CD4-positive, alpha-beta T cell treated with Interleukin-4 for 1 hour (primary cell): Measurements from ENCODE around the gene RBL1.
"Not testable (repeated sequence)": the region's sequence is repeated elsewhere in the genome, so short reads cannot be mapped to it uniquely, and the experiment has no call there.

Source experiments
- DNase-seq, 2 donors: peaks; one replicate each; pipeline ENCODE4 v3.0.0-alpha.2; 2020 to 2022

The RBL1 gene, protein sequence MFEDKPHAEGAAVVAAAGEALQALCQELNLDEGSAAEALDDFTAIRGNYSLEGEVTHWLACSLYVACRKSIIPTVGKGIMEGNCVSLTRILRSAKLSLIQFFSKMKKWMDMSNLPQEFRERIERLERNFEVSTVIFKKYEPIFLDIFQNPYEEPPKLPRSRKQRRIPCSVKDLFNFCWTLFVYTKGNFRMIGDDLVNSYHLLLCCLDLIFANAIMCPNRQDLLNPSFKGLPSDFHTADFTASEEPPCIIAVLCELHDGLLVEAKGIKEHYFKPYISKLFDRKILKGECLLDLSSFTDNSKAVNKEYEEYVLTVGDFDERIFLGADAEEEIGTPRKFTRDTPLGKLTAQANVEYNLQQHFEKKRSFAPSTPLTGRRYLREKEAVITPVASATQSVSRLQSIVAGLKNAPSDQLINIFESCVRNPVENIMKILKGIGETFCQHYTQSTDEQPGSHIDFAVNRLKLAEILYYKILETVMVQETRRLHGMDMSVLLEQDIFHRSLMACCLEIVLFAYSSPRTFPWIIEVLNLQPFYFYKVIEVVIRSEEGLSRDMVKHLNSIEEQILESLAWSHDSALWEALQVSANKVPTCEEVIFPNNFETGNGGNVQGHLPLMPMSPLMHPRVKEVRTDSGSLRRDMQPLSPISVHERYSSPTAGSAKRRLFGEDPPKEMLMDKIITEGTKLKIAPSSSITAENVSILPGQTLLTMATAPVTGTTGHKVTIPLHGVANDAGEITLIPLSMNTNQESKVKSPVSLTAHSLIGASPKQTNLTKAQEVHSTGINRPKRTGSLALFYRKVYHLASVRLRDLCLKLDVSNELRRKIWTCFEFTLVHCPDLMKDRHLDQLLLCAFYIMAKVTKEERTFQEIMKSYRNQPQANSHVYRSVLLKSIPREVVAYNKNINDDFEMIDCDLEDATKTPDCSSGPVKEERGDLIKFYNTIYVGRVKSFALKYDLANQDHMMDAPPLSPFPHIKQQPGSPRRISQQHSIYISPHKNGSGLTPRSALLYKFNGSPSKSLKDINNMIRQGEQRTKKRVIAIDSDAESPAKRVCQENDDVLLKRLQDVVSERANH

GRCh38 chr20:37095599-37096414, at the start of gene RBL1:
Gene RBL1, minus strand, starts transcription at chr20:37095997. Its CDS starts 69 bp downstream, at chr20:37095928.
- peak; percentile 85 to 90 for DNase-seq

GRCh38 chr20:37144856-37145404, 49.1 kb upstream of the RBL1 start:
- no peak for DNase-seq

- DNase-seq: no peak
Observed at GRCh38 chr20:37142708-37143107, 46.9 kb upstream of the RBL1 start.

GRCh38 chr20:37137547-37137946, 41.8 kb upstream of the RBL1 start:
- no peak for DNase-seq

- DNase-seq: no peak
Observed at GRCh38 chr20:37133952-37134351, 38.2 kb upstream of the RBL1 start.

DNA sequence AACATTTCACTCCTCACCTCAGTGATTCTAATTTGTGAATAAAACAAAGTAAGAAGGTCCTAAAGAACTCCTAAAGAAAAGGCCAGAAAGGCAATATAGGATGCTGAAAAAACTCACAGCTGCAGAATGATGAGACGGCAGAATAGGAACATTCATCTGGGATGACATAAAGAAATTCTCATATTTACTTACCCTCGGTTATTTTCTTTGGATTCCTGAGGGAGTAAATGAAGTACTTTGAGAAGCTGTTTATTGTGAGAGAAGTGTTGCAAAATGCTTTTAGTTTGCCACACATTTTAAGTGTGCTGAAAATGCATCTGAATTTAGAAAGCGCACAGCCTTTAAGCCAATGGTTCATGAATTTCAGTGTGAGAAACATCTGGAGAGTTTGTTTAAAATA, 35.7 kb upstream of the RBL1 start:
- DNase-seq: no peak

GRCh38 chr20:37128803-37129202, 33.0 kb upstream of the RBL1 start:
- no peak for DNase-seq

DNA sequence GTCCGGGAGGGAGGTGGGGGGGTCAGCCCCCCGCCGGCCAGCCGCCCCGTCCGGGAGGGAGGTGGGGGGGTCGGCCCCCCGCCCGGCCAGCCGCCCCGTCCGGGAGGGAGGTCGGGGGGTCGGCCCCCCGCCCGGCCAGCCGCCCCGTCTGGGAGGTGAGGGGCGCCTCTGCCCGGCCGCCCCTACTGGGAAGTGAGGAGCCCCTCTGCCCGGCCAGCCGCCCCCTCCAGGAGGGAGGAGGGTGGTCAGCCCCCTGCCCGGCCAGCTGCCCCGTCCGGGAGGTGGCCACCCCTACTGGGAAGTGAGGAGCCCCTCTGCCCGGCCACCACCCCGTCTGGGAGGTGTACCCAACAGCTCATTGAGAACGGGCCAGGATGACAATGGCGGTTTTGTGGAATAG, 30.5 kb upstream of the RBL1 start:
- DNase-seq: not testable (repeated sequence)

DNA sequence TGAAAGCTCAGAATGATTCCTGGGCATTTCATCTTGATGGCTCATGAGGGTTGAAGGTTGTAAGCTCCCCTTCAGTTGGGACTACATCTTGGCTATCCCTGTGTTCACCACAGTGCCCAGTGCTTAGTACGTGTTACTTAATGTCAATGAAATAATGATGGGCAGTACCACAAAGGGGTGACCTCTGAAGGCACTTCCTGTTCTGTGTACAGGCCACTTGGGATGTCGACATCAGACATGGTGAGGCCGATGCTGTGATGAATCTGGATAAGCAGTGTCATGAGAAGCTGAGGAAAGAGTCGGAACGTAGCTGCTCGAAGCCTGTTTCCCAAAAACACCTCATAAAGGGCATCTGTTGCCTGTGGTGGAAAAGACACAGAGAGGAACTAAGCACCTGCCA, 27.6 kb upstream of the RBL1 start:
- peak in 1 of 2 donors; percentile 52 for DNase-seq

GRCh38 chr20:37120497-37120896, 24.7 kb upstream of the RBL1 start:
- no peak for DNase-seq

GRCh38 chr20:37119356-37120036, 23.7 kb upstream of the RBL1 start:
- DNase-seq: no peak

DNA sequence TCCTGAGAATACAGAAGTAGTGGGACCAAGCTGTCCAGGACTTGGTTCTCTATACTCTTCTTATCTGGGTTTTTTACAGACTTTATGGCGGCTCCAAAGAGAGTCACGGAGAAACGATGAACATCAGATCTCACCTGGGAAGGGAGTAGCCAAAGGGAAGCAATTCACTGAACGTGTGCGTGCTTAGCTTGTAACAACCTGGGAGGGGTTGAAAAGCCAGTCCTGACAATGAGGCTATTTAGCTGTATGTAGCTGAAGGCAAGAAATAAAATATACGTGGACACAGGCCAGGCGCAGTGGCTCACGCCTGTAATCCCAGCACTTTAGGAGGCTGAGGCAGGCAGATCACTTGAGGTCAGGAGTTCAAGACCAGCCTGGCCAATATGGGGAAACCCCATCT, 18.2 kb upstream of the RBL1 start:
- DNase-seq: no peak

DNA sequence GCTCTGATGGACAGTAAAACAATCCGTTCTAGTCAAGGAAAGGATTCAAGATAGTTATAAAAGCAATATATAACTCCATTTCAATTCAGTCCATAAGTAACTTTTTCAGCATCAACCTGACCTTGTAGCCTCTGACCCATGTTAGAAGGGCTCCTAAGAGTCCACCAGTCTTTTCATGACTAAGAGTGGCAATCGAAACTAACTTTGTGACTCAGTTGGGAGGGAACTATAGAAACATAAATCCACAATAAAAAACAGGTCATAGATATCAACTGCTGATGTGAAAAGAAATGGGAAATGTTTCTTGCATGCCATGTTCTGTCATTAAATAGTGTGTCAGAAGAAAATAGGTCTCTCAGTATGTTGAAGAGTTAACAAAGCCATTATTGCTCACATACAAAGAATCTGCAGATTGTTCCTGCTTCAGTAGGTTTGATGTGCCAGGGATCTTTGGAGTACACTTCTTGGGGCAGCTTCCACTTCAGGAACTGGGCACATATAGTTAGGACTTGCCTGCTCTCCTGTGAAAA, 16.2 kb upstream of the RBL1 start:
- DNase-seq: no peak

DNA sequence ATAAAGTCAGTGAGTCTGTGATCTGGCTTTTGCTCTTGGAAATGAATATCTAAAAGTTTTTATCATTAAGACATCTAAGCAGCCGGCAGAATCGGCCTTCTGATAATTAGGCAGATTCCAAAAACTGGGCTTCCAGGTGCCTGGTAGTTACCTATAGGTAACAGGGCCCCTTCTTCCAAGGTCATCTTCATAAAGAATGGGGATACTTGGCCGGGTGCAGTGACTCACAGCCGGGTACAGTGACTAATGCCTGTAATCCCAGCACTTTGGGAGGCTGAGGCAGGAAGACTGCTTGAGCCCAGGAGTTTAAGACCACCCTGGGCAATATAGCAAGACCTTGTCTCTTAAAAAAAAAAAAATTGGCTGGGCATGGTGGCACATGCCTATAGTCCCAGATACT, 12.9 kb upstream of the RBL1 start:
- no peak for DNase-seq

DNA sequence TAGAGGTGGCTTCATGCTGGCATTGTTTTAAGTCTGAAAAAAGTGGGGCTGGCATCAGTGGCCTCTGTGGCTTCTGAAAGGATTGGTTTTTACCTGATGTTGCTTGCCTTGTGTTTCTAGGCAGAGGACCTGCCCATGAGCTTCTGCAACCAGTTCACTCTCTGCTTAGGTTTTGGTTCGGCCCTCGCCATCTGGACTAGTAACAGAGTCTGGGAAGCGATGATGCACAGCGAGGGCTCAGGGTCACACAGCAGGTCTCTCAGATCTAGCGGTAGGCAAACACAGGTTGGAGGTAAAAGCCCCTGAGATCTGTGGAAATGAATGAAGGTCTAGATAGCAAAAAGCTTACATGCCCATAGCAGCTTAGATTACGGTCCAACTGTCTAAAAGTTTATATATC, 6.8 kb upstream of the RBL1 start:
- no peak for DNase-seq

DNA sequence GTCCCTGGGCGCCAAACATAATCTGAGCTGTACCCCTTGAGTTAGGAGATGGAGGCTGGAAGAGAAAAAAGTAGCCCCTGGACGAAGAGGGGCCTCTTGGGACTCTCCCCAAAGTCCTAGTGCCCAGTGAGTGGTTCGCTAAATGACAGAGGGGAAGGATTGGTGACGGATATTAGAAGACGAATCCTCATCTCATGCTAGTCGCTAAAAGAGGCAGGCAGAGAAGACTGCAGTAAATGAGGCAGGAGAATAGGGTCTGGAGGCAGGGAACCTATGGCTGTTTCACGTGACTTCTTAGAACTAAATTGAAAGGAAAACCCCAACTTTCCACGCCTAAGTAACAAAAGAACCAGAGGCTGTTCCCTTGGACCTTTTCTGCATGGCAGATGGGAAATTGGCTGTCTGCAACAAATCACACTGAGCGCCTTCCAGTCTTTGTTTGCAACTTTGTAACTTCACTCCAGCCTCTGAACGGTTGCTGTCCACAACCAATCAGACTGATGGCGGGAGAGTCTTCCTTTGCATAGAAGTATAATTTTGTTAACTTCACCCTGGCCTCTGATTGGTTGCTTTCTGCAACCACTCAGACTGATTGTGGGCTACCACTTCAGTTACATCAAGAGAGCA, 731 bp upstream of the RBL1 start:
- no peak for DNase-seq

DNA sequence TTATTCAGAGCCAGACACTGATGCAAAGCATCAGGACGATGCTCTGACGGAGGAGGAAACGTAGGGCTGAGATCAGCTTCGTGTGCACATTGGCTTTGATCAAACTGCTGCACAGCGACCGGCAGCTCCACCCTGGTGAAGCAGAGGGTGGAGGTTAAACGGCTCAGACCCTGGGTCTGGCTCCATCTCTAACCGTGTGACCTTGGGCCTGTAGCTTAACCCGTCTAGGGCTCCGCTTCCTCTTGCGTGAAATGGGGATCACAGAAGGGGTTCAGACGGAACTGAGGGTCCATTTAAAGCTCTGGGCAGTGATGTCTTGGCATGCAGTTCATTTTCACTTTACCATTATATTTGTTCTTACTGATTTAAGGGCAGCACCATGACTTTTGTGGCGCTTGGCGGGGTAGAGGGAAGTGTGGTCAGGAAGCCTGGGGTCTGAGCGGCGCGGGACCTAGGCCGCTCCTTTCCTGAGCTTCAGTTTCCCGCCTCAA, 644 bp downstream of the RBL1 start:
- DNase-seq: peak; percentile 52 to 61

DNA sequence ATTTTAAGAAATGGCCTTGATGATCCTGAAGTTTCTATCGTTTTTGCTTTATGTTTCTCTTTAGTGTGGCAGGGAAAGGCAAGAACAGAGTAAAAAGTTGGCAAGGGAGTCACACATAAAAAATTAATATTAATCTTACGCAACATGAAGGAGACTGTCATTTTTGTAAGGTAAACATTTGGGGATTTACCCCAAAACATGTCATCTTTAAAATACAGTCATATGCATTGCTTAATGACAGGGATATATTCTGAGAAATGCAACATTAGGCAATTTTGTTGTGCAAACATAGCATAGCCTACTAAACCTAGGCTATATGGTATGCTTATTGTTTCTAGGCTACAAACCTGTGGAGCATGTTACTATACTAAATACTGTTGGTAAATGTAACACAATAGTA, 5.4 kb downstream of the RBL1 start:
- no peak for DNase-seq

DNA sequence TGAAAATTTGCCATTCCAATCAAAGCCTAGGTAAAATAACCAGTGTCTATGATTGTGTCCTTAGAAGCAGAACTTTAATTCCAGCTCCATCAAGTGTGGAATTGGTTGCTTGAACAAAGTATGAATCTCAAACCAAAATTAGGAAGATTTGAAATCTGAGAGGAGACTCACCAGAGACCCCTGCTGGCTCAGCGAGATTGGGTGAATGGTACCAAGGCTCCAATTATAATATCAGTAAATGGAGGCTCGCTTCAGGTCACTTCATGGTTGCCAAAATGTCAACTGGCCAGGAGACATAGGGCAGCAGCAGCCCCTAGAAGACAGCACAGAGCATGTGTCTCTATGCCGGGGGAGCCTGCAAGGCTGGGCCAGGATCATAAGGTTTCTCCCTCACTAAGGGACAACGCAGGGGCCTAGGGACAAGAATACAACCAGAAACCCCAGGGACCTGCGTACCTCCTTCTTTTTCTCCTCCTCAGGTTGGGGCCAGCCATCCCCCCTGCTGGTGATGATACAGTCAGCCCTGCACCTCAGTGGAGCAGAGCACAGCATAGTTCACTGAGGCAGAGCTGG, 14.0 kb downstream of the RBL1 start:
- peak; percentile 29 to 57 for DNase-seq

DNA sequence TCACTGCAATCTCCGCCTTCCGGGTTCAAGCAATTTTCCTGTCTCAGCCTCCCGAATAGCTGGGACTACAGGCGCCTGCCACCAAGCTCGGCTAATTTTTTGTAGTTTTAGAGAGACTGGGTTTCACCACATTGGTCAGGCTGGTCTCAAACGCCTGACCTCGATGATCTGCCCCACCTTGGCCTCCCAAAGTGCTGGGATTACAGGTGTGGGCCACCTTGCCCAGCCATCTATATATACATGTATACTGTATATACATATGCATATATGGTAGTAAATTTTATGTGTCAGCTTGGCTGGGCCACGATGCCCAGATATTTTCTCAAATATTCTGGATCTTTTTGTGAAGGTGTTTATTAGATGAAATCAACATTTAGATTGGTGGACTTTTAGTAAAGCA, 18.8 kb downstream of the RBL1 start:
- no peak for DNase-seq
